Spleen (tissue), 7 donors: Measurements from ENCODE around the gene SNX10.

Experiments
- POLR2A ChIP-seq, 3 donors: fragments of 450-650 bp; IDR thresholded peaks; one replicate each; pipeline ENCODE4 v1.5.1; 2017; ENCODE audit warnings: antibody characterized with exemption in 3 of 3, mild to moderate bottlenecking in 1 of 3
- POLR2AphosphoS5 ChIP-seq, 3 donors: sonication (generic); formaldehyde crosslinking; IDR thresholded peaks; one replicate each; pipeline ENCODE4 v1.5.1; 2017; ENCODE audit warnings: antibody characterized with exemption in 3 of 3
- TF ChIP-seq, protein P1 (sequence below), 11 experiments: fragments of 200-600 bp in 7 of 11; fragments of 450-650 bp in 4 of 11; sonication (generic) in 4 of 11; IDR thresholded peaks in 8 of 11; conservative IDR thresholded peaks in 3 of 11; 1 replicate in 7 of 11; 2 replicates in 4 of 11; pipeline versions ENCODE4 v1.4.0 to v1.8.0; 2016 to 2021; ENCODE audit warnings: antibody characterized with exemption in 11 of 11, inconsistent platforms in 4 of 11, mild to moderate bottlenecking in 1 of 11
- donor health status: DM: no; HTN: no; CAD: no; lungs with moderate emphysema.
- donor health status: DM: no; HTN: no; CAD: no.
- donor health status: DM: no; HTN: no; CAD: no.

- TF ChIP-seq POLR2A (IDR thresholded peaks at IDR 0.05) (no peak), POLR2AphosphoS5 (IDR thresholded peaks at IDR 0.05) (no peak)
- TF ChIP-seq, protein P1, sequence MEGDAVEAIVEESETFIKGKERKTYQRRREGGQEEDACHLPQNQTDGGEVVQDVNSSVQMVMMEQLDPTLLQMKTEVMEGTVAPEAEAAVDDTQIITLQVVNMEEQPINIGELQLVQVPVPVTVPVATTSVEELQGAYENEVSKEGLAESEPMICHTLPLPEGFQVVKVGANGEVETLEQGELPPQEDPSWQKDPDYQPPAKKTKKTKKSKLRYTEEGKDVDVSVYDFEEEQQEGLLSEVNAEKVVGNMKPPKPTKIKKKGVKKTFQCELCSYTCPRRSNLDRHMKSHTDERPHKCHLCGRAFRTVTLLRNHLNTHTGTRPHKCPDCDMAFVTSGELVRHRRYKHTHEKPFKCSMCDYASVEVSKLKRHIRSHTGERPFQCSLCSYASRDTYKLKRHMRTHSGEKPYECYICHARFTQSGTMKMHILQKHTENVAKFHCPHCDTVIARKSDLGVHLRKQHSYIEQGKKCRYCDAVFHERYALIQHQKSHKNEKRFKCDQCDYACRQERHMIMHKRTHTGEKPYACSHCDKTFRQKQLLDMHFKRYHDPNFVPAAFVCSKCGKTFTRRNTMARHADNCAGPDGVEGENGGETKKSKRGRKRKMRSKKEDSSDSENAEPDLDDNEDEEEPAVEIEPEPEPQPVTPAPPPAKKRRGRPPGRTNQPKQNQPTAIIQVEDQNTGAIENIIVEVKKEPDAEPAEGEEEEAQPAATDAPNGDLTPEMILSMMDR (IDR thresholded peaks at IDR 0.05 in 8 of 11, conservative IDR thresholded peaks at IDR 0.05 in 3 of 11) = no peak
Observed at GRCh38 chr7:26280097-26280496, 11.6 kb upstream of the SNX10 start.
